Measurements from ENCODE around the gene MYOCD.

The MYOCD gene

DNA sequence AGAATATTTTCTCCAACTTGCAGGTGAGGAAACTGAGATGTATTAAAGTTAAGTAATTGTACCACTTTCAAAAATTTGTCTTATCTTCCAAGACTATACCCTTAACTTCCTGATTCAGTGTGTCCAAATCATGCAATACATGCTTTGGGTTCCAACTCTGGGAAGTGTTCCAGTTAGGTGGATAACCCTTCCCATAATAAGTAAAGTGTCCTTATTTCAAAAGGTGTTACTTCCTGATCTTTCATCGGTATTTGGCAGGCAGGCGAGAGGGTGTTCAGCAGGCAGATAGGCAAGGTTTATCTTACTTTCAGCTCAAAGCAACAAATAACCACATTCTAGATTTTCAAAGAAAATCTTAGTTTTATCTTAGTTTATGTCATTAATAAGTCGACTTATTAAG, 77.4 kb downstream of the MYOCD start (continued):
- TF ChIP-seq SP2 (tag by site-specific recombination; IDR thresholded peaks at IDR 0.05) = no peak

DNA sequence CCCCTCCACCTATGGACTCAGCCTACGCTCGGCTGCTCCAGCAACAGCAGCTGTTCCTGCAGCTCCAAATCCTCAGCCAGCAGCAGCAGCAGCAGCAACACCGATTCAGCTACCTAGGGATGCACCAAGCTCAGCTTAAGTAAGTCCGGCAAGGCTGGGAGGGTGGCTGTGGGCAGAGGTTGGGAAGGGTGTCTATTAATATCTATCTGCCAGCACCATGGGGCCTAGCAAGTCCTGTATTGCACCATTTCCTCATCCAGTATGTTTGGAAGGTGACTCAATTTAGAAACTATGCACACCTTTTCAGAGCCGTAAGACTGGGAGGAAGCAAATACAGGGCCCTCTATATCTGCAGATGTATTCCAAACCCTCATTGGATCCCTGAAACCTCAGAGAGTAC, 78.6 kb downstream of the MYOCD start:
- Histone ChIP-seq H3K9me3 (ENCODE audit: control insufficient read depth, insufficient read depth, low read depth, low read length) (no peaks in the 10 kb centered on the region), H3K27ac (ENCODE audit: extremely low read depth, low read depth, low read length) (no peak overlapping the region), H3K36me3 (ENCODE audit: control insufficient read depth in 2 of 2, insufficient read depth in 1 of 2, low read length in 2 of 2) (no peaks in the 10 kb centered on the region), H3K4me3 (ENCODE audit: low read depth, low read length) (no peak overlapping the region), H3K4me1 (ENCODE audit: control insufficient read depth, insufficient read depth, low read length) (peaks cover 2% of the 10 kb centered on the region; the same call in 1 of the 2 replicates)
- ChIA-PET CTCF (interaction anchor here (0.6 to 3.0 kb wide), 7 partner anchors 68 to 308 kb away, joined by 3 to 13 read pairs (median 3); no protein-coding TSS in a partner anchor), POLR2A (no interaction called here)
- no peak for TF ChIP-seq ZNF175 (tag by site-specific recombination; IDR thresholded peaks at IDR 0.05)
- TF ChIP-seq ZNF239 (tag by site-specific recombination; IDR thresholded peaks at IDR 0.05) = 0 out of 2 replicates have a peak, but pooled peaks have one; percentile 42
- no peak for TF ChIP-seq ZNF530 (tag by site-specific recombination; IDR thresholded peaks at IDR 0.05; ENCODE audit: low read depth)
- TF ChIP-seq ZBTB44 (tag by site-specific recombination; IDR thresholded peaks at IDR 0.05) = no peak

- Histone ChIP-seq H3K27ac (ENCODE audit: extremely low read depth, low read depth, low read length) (no peak overlapping the region), H3K4me1 (ENCODE audit: control insufficient read depth, insufficient read depth, low read length) (peaks cover 2% of the 10 kb centered on the region; the same call in 1 of the 2 replicates), H3K9me3 (ENCODE audit: control insufficient read depth, insufficient read depth, low read depth, low read length) (no peaks in the 10 kb centered on the region), H3K4me3 (ENCODE audit: low read depth, low read length) (no peak overlapping the region), H3K36me3 (ENCODE audit: control insufficient read depth in 2 of 2, insufficient read depth in 1 of 2, low read length in 2 of 2) (no peaks in the 10 kb centered on the region)
- TF ChIP-seq, protein P1, sequence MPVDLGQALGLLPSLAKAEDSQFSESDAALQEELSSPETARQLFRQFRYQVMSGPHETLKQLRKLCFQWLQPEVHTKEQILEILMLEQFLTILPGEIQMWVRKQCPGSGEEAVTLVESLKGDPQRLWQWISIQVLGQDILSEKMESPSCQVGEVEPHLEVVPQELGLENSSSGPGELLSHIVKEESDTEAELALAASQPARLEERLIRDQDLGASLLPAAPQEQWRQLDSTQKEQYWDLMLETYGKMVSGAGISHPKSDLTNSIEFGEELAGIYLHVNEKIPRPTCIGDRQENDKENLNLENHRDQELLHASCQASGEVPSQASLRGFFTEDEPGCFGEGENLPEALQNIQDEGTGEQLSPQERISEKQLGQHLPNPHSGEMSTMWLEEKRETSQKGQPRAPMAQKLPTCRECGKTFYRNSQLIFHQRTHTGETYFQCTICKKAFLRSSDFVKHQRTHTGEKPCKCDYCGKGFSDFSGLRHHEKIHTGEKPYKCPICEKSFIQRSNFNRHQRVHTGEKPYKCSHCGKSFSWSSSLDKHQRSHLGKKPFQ (tag by site-specific recombination; IDR thresholded peaks at IDR 0.05) = no peak
- TF ChIP-seq ZNF266 (tag by site-specific recombination; IDR thresholded peaks at IDR 0.05; ENCODE audit: low read depth) (no peak), ZBTB20 (tag by site-specific recombination; IDR thresholded peaks at IDR 0.05) (no peak), ZNF280D (tag by site-specific recombination; IDR thresholded peaks at IDR 0.05) (no peak), MYNN (tag by site-specific recombination; IDR thresholded peaks at IDR 0.05; ENCODE audit: borderline replicate concordance) (no peak), ZNF639 (tag by site-specific recombination; IDR thresholded peaks at IDR 0.05) (no peak), ZNF416 (tag by site-specific recombination; IDR thresholded peaks at IDR 0.05) (no peak), ZFP41 (tag by site-specific recombination; IDR thresholded peaks at IDR 0.05; ENCODE audit: borderline replicate concordance) (no peak), ZNF707 (tag by site-specific recombination; IDR thresholded peaks at IDR 0.05) (no peak), INSM2 (tag by site-specific recombination; IDR thresholded peaks at IDR 0.05) (no peak), KLF8 (tag by site-specific recombination; IDR thresholded peaks at IDR 0.05) (no peak), HOXD13 (CRISPR knock-in tag; IDR thresholded peaks at IDR 0.05; ENCODE audit: borderline replicate concordance) (no peak)
- TF ChIP-seq, protein P2, sequence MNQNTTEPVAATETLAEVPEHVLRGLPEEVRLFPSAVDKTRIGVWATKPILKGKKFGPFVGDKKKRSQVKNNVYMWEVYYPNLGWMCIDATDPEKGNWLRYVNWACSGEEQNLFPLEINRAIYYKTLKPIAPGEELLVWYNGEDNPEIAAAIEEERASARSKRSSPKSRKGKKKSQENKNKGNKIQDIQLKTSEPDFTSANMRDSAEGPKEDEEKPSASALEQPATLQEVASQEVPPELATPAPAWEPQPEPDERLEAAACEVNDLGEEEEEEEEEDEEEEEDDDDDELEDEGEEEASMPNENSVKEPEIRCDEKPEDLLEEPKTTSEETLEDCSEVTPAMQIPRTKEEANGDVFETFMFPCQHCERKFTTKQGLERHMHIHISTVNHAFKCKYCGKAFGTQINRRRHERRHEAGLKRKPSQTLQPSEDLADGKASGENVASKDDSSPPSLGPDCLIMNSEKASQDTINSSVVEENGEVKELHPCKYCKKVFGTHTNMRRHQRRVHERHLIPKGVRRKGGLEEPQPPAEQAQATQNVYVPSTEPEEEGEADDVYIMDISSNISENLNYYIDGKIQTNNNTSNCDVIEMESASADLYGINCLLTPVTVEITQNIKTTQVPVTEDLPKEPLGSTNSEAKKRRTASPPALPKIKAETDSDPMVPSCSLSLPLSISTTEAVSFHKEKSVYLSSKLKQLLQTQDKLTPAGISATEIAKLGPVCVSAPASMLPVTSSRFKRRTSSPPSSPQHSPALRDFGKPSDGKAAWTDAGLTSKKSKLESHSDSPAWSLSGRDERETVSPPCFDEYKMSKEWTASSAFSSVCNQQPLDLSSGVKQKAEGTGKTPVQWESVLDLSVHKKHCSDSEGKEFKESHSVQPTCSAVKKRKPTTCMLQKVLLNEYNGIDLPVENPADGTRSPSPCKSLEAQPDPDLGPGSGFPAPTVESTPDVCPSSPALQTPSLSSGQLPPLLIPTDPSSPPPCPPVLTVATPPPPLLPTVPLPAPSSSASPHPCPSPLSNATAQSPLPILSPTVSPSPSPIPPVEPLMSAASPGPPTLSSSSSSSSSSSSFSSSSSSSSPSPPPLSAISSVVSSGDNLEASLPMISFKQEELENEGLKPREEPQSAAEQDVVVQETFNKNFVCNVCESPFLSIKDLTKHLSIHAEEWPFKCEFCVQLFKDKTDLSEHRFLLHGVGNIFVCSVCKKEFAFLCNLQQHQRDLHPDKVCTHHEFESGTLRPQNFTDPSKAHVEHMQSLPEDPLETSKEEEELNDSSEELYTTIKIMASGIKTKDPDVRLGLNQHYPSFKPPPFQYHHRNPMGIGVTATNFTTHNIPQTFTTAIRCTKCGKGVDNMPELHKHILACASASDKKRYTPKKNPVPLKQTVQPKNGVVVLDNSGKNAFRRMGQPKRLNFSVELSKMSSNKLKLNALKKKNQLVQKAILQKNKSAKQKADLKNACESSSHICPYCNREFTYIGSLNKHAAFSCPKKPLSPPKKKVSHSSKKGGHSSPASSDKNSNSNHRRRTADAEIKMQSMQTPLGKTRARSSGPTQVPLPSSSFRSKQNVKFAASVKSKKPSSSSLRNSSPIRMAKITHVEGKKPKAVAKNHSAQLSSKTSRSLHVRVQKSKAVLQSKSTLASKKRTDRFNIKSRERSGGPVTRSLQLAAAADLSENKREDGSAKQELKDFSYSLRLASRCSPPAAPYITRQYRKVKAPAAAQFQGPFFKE (tag by site-specific recombination; IDR thresholded peaks at IDR 0.05; ENCODE audit: borderline replicate concordance) = no peak
- ChIA-PET POLR2A (no interaction called here), CTCF (interaction anchor here (0.6 to 3.0 kb wide), 4 partner anchors 71 to 349 kb away, joined by 3 to 10 read pairs (median 3); no protein-coding TSS in a partner anchor)
Measured at GRCh38 chr17:12744786-12745185, 79.1 kb downstream of the MYOCD start.
